Left colon (tissue), 2 donors: ENCODE data around the gene ZWILCH. TPM values are rescaled to one million over a fixed set of nuclear protein-coding genes. Genes with fewer than 3 reads are reported as not detected.
"Not testable (repeated sequence)": the region's sequence is repeated elsewhere in the genome, so short reads cannot be mapped to it uniquely, and the experiment has no call there.

ENCODE experiments used
- ATAC-seq: fragments of 200-7000 bp; cut with Tn5 transposase; one replicate; pipeline ENCODE4 v1.9.1; 2020; ENCODE audit warnings: mild to moderate bottlenecking, moderate library complexity
- DNase-seq, 2 donors: peaks; one replicate each; pipeline ENCODE4 v3.0.0-alpha.2; 2020
- intact Hi-C, 2 donors: fragments of 100-400 bp; cut with DNase I in 1 of 2; cut with micrococcal nuclease in 1 of 2; formaldehyde crosslinking; loops; one replicate each; pipeline versions ENCODE4 v1.11.2 to v1.14.0; 2022; cut with DNase I, micrococcal nuclease
- total RNA-seq, 2 donors: library from RNA; stranded (reverse); fragmentation: NEBNext Ultra II Directional; extraction: Animal tissue kit (Norgen Biotek cat#: 25700); gene quantifications; one replicate each; pipeline ENCODE4 v1.2.1, GENCODE V29; 2021
- donor health status: DM: no; HTN: no; CAD: no.
- donor health status: DM: yes; HTN: yes; CAD: no.

The ZWILCH gene
- total RNA-seq, 2 donors from 2014 or later, result 5.7 to 9.1 TPM

DNA sequence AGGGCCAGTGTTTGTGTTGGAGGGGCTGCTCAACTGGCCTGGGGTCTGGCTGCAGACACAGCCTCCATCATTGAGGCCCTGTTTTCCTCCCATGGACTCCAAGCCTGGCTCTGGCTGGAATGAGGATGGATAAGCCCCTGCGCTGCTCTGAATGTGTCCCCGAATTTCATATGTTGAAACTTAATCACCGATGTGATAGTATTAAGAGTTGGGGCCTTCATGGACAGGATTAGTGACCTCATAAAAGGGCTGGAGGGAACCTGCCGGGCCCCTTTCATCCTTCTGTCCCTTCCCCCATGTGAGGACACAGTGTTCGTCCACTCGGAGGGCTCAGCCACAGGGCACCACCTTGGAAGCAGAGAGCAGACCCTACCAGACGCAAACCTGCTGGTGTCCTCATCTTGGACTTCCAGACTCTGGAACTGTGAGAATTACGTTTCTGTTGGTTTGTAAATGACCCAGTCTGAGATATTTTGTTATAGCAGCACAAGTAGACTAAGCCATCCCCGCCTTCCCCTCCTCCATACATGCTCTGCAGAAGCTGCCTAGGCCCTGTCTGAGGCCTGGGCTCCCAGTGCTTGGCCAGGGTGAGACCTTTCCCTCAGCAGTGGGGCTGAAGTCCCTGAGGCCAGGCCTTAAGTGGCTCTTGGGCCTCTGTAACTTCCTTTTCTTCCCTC lies 64.5 kb downstream of the ZWILCH start:
- intact Hi-C loops, result no loop called here
- ATAC-seq (no peak), DNase-seq (no peak)

DNA sequence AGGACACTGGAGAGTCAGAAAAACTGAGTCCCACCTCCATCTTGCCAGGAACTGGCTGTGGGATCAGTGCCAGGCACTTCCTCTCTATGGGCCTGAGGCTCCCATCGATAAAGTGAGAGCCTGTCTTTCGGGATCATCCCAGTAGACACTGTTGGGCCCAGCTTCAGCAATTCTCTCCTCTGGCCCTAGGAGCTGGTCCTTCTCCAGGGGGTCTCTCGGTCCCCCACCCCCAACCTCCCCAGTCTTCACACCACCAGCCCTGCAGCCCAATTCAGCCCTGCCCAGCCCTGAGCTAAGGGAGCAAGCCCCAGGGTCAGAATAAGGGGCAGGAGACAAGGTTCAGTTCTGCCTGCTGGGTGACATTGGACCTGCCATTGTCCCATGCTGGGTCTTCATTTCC lies 65.2 kb downstream of the ZWILCH start:
- ATAC-seq, result no peak
- no peak for DNase-seq
- intact Hi-C loops, result no loop called here

DNA sequence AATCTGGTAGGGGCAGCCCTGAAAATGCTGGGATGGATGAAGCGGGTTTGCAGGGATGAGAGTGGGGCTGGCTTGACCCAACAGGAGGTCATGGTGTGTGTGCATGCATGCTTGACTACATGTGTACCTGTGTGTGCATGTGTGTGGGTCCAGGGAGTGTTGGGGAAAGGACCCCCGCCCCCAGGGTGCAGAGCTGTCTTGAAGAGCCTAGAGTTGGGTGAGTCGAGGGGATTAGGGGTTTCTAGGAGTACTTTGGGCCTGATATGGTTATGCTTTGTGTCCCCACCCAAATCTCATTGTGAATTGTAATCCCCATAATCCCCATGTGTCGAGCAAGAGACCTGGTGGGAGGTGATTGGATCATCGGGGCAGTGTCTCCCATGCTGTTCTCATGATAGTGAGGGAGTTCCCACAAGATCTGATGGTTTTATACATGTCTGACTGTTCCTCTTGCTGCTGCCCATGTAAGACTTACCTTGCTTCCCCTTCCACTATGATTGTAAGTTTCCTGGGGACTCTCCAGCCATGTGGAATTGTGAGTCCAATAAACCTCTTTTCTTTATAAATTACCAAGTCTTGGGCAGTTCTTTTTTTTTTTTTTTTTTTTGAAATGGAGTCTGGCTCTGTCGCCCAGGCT lies 65.8 kb downstream of the ZWILCH start:
- ATAC-seq (no peak), DNase-seq (no peak)
- intact Hi-C loops, result no loop called here

DNA sequence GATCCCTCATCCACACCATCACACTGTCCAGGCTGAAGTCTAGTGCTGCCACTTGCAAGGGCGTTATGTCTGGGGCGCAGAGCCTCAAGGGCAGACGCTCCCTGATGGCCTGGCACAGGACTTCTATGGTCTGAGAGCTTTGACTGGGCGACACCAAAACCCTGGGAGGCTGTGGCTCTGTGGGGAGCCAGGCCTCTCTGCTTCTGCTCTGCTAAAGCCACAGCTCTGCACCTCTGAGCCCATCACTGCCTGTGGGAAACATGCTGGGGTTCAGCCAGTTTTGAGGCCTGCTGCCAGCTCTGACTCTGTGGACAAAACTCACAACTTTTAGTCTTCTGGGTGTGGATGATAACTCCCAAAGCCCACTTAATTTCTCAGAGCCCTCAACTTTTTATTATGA lies 67.0 kb downstream of the ZWILCH start:
- no peak for DNase-seq
- intact Hi-C loops, result no loop called here

DNA sequence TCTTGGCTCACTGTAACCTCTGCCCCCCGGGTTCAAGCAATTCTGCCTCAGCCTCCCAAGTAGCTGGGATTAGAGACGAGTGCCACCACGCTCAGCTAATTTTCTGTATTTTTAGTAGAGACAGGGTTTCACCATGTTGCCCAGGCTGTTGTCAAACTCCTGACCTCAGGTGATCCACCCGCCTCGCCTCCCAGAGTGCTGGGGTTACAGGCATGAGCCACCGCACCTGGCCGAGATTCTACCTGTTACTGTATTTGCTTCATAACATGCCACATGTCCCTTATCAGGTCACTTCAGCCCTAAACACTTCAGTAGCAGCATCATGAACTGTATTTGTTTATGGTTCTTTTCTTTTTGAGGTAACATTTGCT lies 68.2 kb downstream of the ZWILCH start:
- ATAC-seq (no peak), DNase-seq (no peak)
- intact Hi-C loops, result no loop called here

More for the DNA sequence above, 67.0 kb downstream of the ZWILCH start:
- ATAC-seq, result no peak

DNA sequence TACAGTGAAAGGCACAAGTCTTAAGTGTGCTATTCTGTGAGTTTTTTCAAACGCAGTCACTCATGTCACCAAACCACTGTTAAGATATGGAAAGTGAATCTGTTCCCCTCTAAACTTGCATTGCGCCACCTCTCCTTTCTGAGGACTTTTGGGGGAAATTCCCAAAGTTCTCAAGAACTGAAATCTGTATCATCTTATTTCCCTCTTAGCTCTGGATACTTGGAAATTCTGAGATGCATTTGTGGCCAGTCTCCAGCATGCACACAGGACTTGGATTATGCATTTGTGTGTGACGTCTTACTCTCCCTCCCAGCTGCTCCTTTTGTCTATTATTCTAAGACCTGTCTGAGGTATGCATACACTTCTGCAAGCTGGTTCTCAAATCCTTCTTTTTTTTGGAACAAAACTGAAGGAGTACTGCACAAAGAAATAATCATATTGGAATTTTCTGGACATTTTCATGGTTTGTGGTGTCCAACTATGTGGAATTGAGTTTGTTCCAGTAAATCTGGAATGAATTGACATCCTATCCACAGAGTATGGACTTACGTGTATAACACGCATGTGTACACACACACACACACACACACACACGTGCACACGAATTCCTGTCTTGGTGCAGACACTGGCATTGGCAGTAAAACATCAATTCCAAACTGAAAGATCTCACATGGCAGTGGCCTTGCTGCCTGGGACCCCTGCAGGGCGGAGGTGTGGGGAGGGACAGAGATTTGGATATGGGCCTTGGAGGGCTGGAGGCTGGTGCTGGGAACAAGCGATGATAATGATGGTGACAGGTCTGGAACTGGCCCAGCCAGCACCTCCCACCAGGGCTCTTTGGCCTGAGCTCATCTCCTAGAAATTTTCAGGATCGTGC lies 68.8 kb downstream of the ZWILCH start:
- intact Hi-C loops, result no loop called here
- DNase-seq (no peak), ATAC-seq (no peak)

DNA sequence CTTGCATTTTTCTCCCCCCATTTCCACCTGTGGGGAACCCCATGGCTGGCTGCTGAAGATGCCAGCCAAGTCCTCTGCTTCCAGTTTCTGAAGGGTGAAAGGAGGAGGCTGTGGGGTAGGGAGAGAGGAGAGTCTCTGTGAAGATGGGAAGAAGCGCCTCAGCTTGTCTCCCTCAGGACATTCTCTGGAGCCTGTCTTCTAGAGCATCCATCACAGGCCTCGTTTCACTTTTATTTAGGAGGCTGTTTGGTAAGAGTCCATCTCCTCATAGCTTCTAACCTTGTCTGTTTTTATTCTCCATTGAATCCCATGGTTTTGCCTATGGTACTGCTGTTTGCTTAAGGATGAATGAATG lies 69.4 kb downstream of the ZWILCH start:
- ATAC-seq, result no peak

DNA sequence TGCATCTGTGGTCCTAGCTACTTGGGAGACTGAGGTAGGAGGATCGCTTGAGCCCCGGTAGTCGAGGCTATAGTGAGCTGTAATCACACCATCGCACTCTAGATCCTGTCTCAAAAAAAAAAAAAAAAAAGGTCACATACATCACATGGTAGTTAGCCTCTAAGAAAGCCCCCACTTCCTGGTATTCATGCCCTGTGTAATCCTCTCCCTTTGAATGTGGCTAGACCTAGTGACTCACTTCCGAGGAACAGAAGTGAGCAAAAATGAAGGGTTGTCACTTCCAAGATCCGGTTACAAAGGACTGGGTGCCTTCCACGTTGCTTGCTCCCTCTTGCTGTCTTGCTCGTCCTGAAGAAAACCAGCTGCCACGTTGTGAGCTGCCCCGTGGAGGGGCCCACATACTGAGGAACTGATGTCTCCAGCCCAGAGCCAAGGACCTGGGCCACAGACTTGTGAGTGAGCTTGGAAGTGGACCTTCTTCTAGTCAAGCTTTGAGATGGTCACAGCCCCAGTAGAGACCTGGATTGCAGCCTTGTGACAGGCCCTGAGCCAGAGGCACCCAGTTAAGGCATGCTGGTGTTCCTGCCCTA lies 73.3 kb downstream of the ZWILCH start:
- intact Hi-C loops, result no loop called here
- no peak for ATAC-seq

More for the DNA sequence above, 69.4 kb downstream of the ZWILCH start:
- intact Hi-C loops, result no loop called here
- DNase-seq, result no peak

DNA sequence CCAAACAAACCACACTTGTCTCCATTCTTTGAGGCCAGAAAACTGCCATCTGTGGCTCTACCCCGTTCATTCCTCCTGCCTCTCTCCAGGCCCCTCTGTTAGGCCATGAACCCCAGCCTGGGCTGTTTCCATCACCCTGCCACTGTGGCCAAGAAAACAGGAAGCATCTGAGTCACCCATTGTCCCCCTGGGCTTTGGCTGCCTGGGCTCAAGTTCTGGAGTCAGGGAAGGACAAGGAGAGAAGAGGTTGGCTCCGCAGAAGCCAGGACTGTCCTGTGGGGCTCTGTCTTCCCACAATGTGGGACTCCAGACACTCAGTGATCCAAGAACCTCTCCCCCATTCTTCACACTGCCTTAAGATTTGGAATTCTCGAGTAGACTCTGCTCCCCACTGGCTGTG lies 75.5 kb downstream of the ZWILCH start:
- no peak for DNase-seq
- no peak for ATAC-seq
- intact Hi-C loops, result no loop called here

More for the DNA sequence above, 73.3 kb downstream of the ZWILCH start:
- DNase-seq, result no peak

DNA sequence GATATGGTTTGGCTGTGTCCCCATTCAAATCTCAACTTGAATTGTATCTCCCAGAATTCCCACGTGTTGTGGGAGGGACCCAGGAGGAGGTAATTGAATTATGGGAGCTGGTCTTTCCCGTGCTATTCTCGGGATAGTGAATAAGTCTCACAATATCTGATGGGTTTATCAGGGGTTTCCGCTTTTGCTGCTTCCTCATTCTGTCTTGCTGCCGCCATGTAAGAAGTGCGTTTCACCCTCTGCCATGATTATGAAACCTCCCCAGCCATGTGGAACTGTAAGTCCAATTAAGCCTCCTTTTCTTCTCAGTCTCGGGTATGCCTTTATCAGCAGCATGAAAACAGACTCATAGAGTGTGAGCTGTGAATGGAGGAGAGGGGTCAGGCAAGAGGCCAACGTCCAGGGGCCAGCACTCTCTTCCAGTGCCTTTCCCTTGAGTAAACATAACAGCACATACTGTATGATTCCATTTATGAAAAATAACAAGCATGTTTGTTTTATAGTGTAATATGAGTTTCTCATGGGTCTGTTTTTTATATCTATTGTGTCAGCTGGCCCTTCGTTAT lies 76.9 kb downstream of the ZWILCH start:
- intact Hi-C loops, result no loop called here
- ATAC-seq, result no peak
- DNase-seq, result no peak

DNA sequence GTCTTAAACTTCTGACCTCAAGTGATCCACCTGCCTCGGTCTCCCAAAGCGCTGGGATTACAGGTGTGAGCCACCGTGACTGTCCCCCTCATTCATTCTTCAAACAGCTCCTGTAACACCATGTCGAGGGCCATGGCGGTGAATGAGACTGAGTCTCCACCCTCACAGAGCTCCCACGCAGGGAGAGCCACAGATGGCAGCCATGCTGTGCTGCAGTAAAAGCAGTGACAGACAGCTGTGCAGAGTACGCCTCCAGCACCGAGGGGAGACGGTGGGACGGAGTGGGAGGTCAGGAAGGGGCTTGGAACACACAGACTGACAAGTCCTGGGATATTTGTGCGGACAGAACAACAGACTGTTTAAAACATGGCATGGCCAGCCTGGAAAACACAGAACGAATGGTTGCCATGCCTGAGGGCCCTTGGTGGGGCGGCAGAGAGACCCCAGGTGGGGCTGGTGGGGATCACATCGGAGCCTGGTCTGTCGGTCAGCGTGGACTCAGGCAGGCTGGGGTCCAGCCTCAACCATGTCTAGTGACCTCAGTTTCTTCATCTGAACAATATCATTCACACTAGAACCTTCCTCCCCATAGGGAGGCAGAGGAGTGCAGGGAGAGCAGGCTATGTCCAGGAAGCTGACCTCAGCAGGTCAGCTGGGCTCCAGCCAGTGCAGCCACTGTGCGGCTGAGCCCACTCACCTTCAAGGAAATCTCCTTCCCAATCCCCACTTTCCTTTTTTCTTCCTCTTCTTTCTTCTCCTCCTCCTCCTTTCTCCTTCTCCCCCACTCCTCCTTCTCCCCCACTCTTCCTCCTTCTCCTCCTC lies 81.2 kb downstream of the ZWILCH start:
- intact Hi-C loops, result no loop called here
- no peak for ATAC-seq
- DNase-seq, result no peak

DNA sequence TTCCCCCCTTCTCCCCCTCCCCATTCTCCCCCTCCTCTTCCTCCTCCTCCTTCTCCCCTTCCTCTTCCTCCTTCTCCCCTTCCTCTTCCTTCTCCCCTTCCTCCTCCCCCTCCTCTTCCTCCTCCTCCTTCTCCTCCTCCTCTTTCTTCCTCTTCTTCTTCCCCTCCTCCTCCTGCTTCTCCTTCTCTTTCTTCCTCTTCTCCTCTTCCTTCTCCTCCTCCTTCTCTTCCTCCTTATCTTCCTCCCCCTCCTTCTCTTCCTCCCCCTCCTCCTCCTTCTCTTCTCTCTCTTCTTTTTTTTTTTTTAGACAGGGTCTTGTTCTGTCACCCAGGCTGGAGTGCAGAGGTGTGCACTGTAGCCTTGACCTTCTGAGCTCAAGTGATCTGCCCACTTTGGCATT lies 81.9 kb downstream of the ZWILCH start:
- intact Hi-C loops, result no loop called here

DNA sequence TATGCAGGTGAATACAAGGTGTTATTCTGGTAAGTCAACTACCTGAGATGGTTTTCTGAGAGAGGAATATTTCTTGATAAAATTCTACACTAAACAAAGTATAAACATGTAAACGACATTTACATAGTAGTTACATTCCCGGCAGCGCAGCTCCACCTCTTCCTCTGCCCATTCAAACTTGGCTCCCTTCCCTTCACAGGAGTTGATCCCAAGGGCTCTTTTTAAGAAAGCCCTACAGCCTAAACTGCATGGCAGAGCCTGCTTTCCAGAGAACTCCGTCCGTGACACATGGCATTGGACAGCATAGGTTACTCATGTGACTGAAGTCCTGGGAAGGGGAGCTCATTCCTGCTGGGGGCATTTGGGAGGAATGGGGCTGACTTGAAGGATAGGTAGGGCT lies 82.6 kb downstream of the ZWILCH start:
- DNase-seq, result no peak
- no peak for ATAC-seq
- intact Hi-C loops, result no loop called here

More for the DNA sequence above, 81.9 kb downstream of the ZWILCH start:
- DNase-seq, result no peak
- ATAC-seq, result no peak

DNA sequence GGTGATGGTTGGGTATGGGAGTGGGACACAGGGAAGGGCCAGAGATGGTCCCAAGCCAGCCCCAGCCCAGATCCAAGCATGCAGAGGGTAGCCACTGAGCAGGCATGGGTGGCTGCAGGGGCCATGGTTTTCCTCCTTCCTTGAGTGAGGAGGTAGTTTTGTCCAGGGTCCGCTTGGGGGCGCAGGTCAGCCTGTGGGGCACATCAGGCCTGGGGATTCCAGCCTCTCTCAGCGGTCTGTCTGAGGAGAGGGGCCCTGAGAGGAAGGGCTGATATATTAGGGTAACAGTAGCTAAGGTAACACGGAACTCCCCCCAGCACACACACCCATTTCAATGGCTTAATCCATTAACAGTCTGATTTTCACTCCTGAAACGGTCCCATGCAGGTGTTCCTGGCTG lies 83.4 kb downstream of the ZWILCH start:
- intact Hi-C loops, result no loop called here
- DNase-seq, result no peak
- no peak for ATAC-seq

DNA sequence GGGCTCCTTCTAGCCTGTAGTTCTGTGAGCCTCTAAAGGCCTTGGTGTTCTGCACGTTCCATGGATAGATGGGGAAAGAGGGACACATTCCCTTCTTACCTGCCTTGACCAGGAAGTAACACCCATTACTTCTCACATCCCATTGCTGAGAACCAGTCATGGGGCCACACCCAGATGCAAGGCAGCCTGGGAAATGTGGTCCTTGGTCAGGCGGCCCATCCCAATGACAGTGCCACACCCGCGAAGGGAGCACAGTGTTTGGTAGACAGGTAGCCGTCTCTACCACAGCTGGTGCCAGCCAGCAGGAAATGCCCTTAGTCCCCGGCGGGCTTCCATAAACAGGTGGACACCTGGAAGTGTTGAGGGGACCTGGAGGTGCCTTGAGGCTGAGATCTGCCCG lies 83.8 kb downstream of the ZWILCH start:
- ATAC-seq (peak; percentile 77), DNase-seq (peak; percentile 14 to 34)
- intact Hi-C loops, result no loop called here

DNA sequence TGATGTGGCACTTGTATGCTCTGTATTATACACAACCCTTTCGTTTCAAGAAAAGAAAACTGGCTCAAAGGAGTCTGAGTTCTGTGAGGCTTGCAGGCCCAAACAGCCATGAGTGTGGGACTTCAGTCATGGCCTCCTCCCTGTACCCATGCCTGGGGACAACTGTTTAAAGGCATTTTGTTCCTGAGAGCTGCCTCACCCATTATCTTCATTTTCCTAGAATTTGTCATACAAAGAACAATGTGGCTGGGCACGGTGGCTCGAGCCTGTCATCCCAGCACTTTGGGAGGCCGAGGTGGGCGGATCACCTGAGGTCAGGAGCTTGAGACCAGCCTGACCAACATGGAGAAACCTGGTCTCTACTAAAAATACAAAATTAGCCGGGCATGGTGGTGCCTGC lies 84.3 kb downstream of the ZWILCH start:
- ATAC-seq, intact Hi-C loops, DNase-seq: not testable (repeated sequence)

DNA sequence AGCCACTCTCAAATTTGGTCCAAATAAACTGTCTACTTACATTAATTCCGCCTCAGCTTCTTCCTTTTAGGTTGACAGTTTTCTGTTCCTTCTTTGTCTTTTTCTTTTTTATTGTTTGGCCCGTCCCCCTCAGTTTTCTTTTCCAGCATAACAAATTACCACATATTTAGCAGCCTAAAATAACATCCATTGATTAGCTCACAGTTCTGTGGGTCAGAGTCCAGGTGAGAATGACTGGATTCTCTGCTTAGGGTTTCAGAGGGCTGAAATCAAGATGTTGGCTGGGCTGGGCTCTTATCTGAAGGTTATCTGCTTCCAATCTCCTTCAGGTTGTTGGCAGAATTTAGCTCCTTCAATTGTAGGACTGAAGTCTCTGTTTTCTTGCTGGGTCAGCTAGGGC lies 85.3 kb downstream of the ZWILCH start:
- intact Hi-C loops, result no loop called here
- ATAC-seq (no peak), DNase-seq (no peak)

DNA sequence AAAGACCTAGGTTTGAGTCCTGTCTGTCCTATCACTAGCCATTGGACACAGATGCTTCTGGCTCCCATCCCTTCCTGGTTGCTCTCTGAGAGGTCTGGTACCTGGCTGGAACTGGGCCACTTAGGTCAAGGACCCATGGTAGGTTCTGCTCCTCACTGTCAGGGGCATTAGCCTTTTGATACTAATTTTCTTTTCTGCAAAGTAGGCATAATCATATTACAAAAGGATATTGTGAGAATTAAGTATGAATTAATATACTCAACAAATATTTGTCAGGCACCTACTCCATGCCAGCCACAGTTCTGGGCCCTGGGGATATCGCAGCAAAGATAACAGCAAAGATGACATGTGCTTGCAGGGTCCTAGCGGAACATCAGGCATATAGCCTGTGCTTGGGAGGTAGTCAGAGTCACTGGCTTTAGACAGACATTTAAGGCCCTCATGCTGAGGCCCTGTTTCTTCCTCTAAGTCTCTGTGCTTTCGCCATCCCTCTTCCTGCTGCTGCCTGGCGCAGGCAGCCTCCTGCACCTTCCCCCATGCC lies 86.3 kb downstream of the ZWILCH start:
- ATAC-seq, result no peak
- no peak for DNase-seq
- intact Hi-C loops, result no loop called here
